HCT116 (cell line): Measurements from ENCODE around the gene GASK1A. TPM values are rescaled to one million over a fixed set of nuclear protein-coding genes. Genes with fewer than 3 reads are reported as not detected.

Source experiments
- ATAC-seq: fragments of 200-7000 bp; cut with Tn5 transposase; 2 replicates; pipeline ENCODE4 v1.9.1; 2020; ENCODE audit warnings: mild to moderate bottlenecking, moderate library complexity
- BruUV-seq: library from RNA; stranded (reverse); fragments of 400-500 nt; replicated peaks from 2 replicates; lab custom pipeline; 2021; lab: Mats Ljungman, UMichigan
- CTCF ChIA-PET: fragments of 300-600 bp; sonication (Branson Sonifier 250); formaldehyde crosslinking; loops from one replicate; lab custom pipeline; 2021; ENCODE audit warnings: antibody characterized with exemption; lab: Charles Lee
- POLR2A ChIA-PET: fragments of 300-600, 350-600 bp; sonication (Branson Sonifier 250); formaldehyde crosslinking; loops from one replicate; lab custom pipeline; 2021; ENCODE audit warnings: antibody characterized with exemption; lab: Charles Lee
- RAD21 ChIA-PET, 2 experiments: fragments of 300-600 bp; sonication (Branson Sonifier 250); formaldehyde crosslinking; loops; one replicate each; lab custom pipeline; 2023; ENCODE audit warnings: low total read pairs in 2 of 2; ENCODE audit not compliant: uncharacterized antibody in 2 of 2, unreplicated experiment in 2 of 2, low non-redundant PET in 1 of 2; lab: Charles Lee
- DNase-seq: peaks from one replicate; pipeline ENCODE4 v3.0.0-alpha.2; 2010; ENCODE audit warnings: low read depth, low spot score
- H2AFZ ChIP-seq: fragments of 200-600 bp; shearing (Covaris generic), sonication (generic); 2 replicates; pipeline ENCODE4 v1.6.1; 2017; ENCODE audit warnings: low read depth, mixed run types, mixed read lengths, antibody characterized with exemption, low read length; ENCODE audit not compliant: poor library complexity, severe bottlenecking
- H3K27ac ChIP-seq: 2 replicates; pipeline ENCODE4 v1.5.1; 2012; ENCODE audit warnings: low read depth, low read length
- H3K27me3 ChIP-seq: fragments of 200-600 bp; sonication (generic); 2 replicates; pipeline ENCODE4 v1.6.1; 2016; ENCODE audit warnings: mixed run types, low read length, mixed read lengths; ENCODE audit not compliant: insufficient read depth
- H3K36me3 ChIP-seq, 2 experiments: fragments of 200-500 bp in 1 of 2; fragments of 200-600 bp in 1 of 2; sonication (Bioruptor generic) in 1 of 2; sonication (generic) in 1 of 2; 2 replicates each; pipeline versions ENCODE4 v1.5.1 to v1.6.1; 2014 to 2016; ENCODE audit warnings: low read length in 2 of 2, inconsistent platforms in 1 of 2, mixed read lengths in 1 of 2, mixed run types in 1 of 2; ENCODE audit not compliant: insufficient read depth in 2 of 2, control insufficient read depth in 1 of 2
- H3K4me1 ChIP-seq, 2 experiments: fragments of 200-600 bp in 1 of 2; sonication (generic) in 1 of 2; 2 replicates each; pipeline versions ENCODE4 v1.5.1 to v1.6.1; 2012 to 2017; ENCODE audit warnings: low read length in 2 of 2, inconsistent platforms in 1 of 2, mild to moderate bottlenecking in 1 of 2, mixed read lengths in 1 of 2, mixed run types in 1 of 2, moderate library complexity in 1 of 2; ENCODE audit not compliant: insufficient read depth in 2 of 2, control insufficient read depth in 1 of 2
- H3K4me2 ChIP-seq: fragments of 200-600 bp; sonication (generic); 2 replicates; pipeline ENCODE4 v1.6.1; 2017; ENCODE audit warnings: mixed run types, low read length, mixed read lengths
- H3K4me3 ChIP-seq, 2 experiments: fragments of 200-600 bp in 1 of 2; sonication (generic) in 1 of 2; replicated peaks in 1 of 2; 2 replicates each; pipeline ENCODE4 v1.5.1; 2011 to 2016; ENCODE audit warnings: low read length in 2 of 2, control low read depth in 1 of 2, low read depth in 1 of 2, mild to moderate bottlenecking in 1 of 2, mixed read lengths in 1 of 2, mixed run types in 1 of 2
- H3K79me2 ChIP-seq: fragments of 200-600 bp; sonication (generic); 2 replicates; pipeline ENCODE4 v1.6.1; 2017; ENCODE audit warnings: mild to moderate bottlenecking, mixed run types, low read length, moderate library complexity, mixed read lengths; ENCODE audit not compliant: insufficient read depth
- H3K9ac ChIP-seq: fragments of 200-600 bp; sonication (generic); 2 replicates; pipeline ENCODE4 v1.6.1; 2016; ENCODE audit warnings: low read length, mixed read lengths
- H3K9me2 ChIP-seq: fragments of 200-600 bp; sonication (generic), shearing (Covaris generic); 2 replicates; pipeline ENCODE4 v1.6.1; 2017; ENCODE audit warnings: mixed run types, mild to moderate bottlenecking, moderate library complexity; ENCODE audit not compliant: insufficient read depth
- H3K9me3 ChIP-seq, 2 experiments: fragments of 200-500 bp in 1 of 2; fragments of 200-600 bp in 1 of 2; sonication (Bioruptor generic) in 1 of 2; sonication (generic) in 1 of 2; 2 replicates each; pipeline ENCODE4 v1.6.1; 2014 to 2017; ENCODE audit warnings: low read length in 2 of 2, mixed read lengths in 2 of 2, inconsistent platforms in 1 of 2, low read depth in 1 of 2, mild to moderate bottlenecking in 1 of 2, mixed run types in 1 of 2, moderate library complexity in 1 of 2; ENCODE audit not compliant: control insufficient read depth in 1 of 2, insufficient read depth in 1 of 2
- H4K20me1 ChIP-seq: fragments of 200-600 bp; sonication (generic), shearing (Covaris generic); 2 replicates; pipeline ENCODE4 v1.6.1; 2017; ENCODE audit warnings: mixed run types, mild to moderate bottlenecking, moderate library complexity; ENCODE audit not compliant: insufficient read depth
- CEBPB ChIP-seq: IDR thresholded peaks from 2 replicates; pipeline ENCODE4 v1.6.1; 2012; ENCODE audit warnings: low read depth
- CTCF ChIP-seq, 3 experiments: fragments of 200-600 bp in 1 of 3; sonication (generic) in 1 of 3; IDR thresholded peaks in 2 of 3; conservative IDR thresholded peaks in 1 of 3; 2 replicates each; pipeline ENCODE4 v1.5.1; 2012 to 2017; ENCODE audit warnings: low read depth in 2 of 3, low read length in 2 of 3, antibody characterized with exemption in 1 of 3, borderline replicate concordance in 1 of 3, control low read depth in 1 of 3, mild to moderate bottlenecking in 1 of 3, mixed read lengths in 1 of 3, mixed run types in 1 of 3, moderate library complexity in 1 of 3; ENCODE audit not compliant: insufficient read depth in 1 of 3
- EGR1 ChIP-seq: IDR thresholded peaks from 2 replicates; pipeline ENCODE4 v1.6.1; 2012; ENCODE audit warnings: low read depth
- ELF1 ChIP-seq: IDR thresholded peaks from 2 replicates; pipeline ENCODE4 v1.6.1; 2012; ENCODE audit warnings: low read depth, borderline replicate concordance
- EZH2 ChIP-seq: fragments of 200-600 bp; sonication (generic); IDR thresholded peaks from 2 replicates; pipeline ENCODE4 v1.6.1; 2017; ENCODE audit warnings: antibody characterized with exemption, mixed run types
- FOSL1 ChIP-seq: IDR thresholded peaks from 2 replicates; pipeline ENCODE4 v1.6.1; 2012; ENCODE audit warnings: low read depth
- JUND ChIP-seq: IDR thresholded peaks from 2 replicates; pipeline ENCODE4 v1.6.1; 2012
- POLR2A ChIP-seq: IDR thresholded peaks from 2 replicates; pipeline ENCODE4 v1.7.0; 2011; ENCODE audit warnings: borderline replicate concordance; ENCODE audit not compliant: insufficient read depth, insufficient read length; ENCODE audit errors: extremely low read depth
- POLR2AphosphoS5 ChIP-seq: IDR thresholded peaks from 2 replicates; pipeline ENCODE4 v1.6.1; 2011; ENCODE audit warnings: mild to moderate bottlenecking, low read depth, low read length, moderate library complexity
- RAD21 ChIP-seq: IDR thresholded peaks from 2 replicates; pipeline ENCODE4 v1.6.1; 2012; ENCODE audit warnings: low read depth, mild to moderate bottlenecking
- REST ChIP-seq: IDR thresholded peaks from 2 replicates; pipeline ENCODE4 v1.6.1; 2012; ENCODE audit warnings: low read depth
- SIN3A ChIP-seq: IDR thresholded peaks from 2 replicates; pipeline ENCODE4 v1.6.1; 2012; ENCODE audit warnings: low read depth
- SP1 ChIP-seq: IDR thresholded peaks from 2 replicates; pipeline ENCODE4 v1.6.1; 2012; ENCODE audit warnings: low read depth
- SRF ChIP-seq: IDR thresholded peaks from 2 replicates; pipeline ENCODE4 v1.6.1; 2012; ENCODE audit warnings: low read depth
- TCF7L2 ChIP-seq: IDR thresholded peaks from 2 replicates; pipeline ENCODE4 v1.7.0; 2011; ENCODE audit warnings: borderline replicate concordance, inconsistent platforms; ENCODE audit not compliant: insufficient read depth, insufficient read length; ENCODE audit errors: extremely low read depth
- YY1 ChIP-seq: IDR thresholded peaks from 2 replicates; pipeline ENCODE4 v1.6.1; 2011; ENCODE audit warnings: low read length, low read depth, moderate library complexity, mild to moderate bottlenecking; ENCODE audit not compliant: insufficient replicate concordance; ENCODE audit errors: extremely low read depth
- ZFX ChIP-seq: fragments of 450-650 bp; IDR thresholded peaks from 2 replicates; pipeline ENCODE4 v1.6.1; 2017
- ZNF274 ChIP-seq: fragments of 200-500 bp; sonication (Bioruptor generic); IDR thresholded peaks from 2 replicates; pipeline ENCODE4 v1.6.1; 2014; ENCODE audit warnings: mild to moderate bottlenecking, low read depth, low read length, inconsistent platforms
- intact Hi-C: fragments of 100-400 bp; cut with micrococcal nuclease; formaldehyde crosslinking; loops from 2 replicates; pipeline ENCODE4 v1.10.0; 2022
- total RNA-seq: library from RNA; stranded (reverse); gene quantifications from one replicate; pipeline ENCODE4 v1.2.1, GENCODE V29; 2021; ENCODE audit not compliant: unreplicated experiment
- TF ChIP-seq, protein P1 (sequence below): IDR thresholded peaks from 2 replicates; pipeline ENCODE4 v1.6.1; 2012
- TF ChIP-seq, protein P2 (sequence below): IDR thresholded peaks from 2 replicates; pipeline ENCODE4 v1.6.1; 2011; ENCODE audit warnings: mild to moderate bottlenecking, low read length, moderate library complexity; ENCODE audit not compliant: insufficient replicate concordance; ENCODE audit errors: extremely low read depth

Gene GASK1A
- total RNA-seq, 1 experiment from 2014 or later, result 1.0 TPM

DNA sequence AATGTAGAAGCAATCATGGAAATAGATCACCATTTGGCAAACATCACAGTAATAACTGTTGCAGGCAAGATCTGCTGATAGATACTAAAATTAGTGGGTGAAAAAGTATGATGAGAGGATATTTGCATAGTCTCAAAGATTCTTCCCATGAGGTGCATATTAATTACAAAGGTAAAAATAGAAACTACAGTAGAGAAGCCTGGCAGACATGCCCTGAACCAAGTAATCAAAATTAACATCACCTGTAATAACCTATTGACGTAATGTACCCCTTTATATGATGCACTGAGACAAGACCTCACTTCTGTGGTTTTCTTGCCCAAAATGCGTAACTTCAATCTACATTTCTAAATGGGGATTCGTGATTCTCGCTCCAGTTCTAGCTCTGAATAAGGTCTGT, 112.4 kb downstream of the GASK1A start:
- Histone ChIP-seq H4K20me1 (no peaks in the 10 kb centered on the region), H3K27me3 (no peaks in the 10 kb centered on the region), H3K79me2 (peaks cover 49% of the 10 kb centered on the region), H3K9ac (no peak overlapping the region), H3K9me3 (no peaks in the 10 kb centered on the region), H2AFZ (no peak overlapping the region), H3K4me2 (no peak overlapping the region), H3K27ac (no peak overlapping the region), H3K4me1 (no peaks in the 10 kb centered on the region), H3K4me3 (no peak overlapping the region), H3K9me2 (no peaks in the 10 kb centered on the region), H3K36me3 (no peaks in the 10 kb centered on the region)
- BruUV-seq, result no TSS peak
- intact Hi-C loops, result no loop called here
- CTCF ChIA-PET, result interaction anchor here (1.0 to 1.4 kb wide), 2 partner anchors 20 to 130 kb away, joined by 3 to 5 read pairs; no protein-coding TSS in a partner anchor
- DNase-seq (no peak), ATAC-seq (no peak)
- POLR2A ChIA-PET, result no interaction called here
- RAD21 ChIA-PET, result no interaction called here
- TF ChIP-seq, protein P1, sequence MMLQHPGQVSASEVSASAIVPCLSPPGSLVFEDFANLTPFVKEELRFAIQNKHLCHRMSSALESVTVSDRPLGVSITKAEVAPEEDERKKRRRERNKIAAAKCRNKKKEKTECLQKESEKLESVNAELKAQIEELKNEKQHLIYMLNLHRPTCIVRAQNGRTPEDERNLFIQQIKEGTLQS, result no peak
- no peak for TF ChIP-seq YY1
- TF ChIP-seq JUND, result no peak
- no peak for TF ChIP-seq SIN3A
- no peak for TF ChIP-seq ZFX
- TF ChIP-seq POLR2A, result no peak
- no peak for TF ChIP-seq ELF1
- TF ChIP-seq CTCF (IDR thresholded peaks at IDR 0.05 in 2 of 3, conservative IDR thresholded peaks at IDR 0.05 in 1 of 3; ENCODE audit: borderline replicate concordance in 1 of 3, insufficient read depth in 1 of 3, low read depth in 2 of 3, low read length in 2 of 3), result no peak
- TF ChIP-seq POLR2AphosphoS5, result no peak
- TF ChIP-seq ZNF274, result no peak
- no peak for TF ChIP-seq FOSL1
- TF ChIP-seq EZH2, result no peak
- TF ChIP-seq CEBPB, result no peak
- TF ChIP-seq EGR1, result no peak
- no peak for TF ChIP-seq SP1
- no peak for TF ChIP-seq SRF
- no peak for TF ChIP-seq REST
- TF ChIP-seq RAD21, result no peak
- TF ChIP-seq, protein P2, sequence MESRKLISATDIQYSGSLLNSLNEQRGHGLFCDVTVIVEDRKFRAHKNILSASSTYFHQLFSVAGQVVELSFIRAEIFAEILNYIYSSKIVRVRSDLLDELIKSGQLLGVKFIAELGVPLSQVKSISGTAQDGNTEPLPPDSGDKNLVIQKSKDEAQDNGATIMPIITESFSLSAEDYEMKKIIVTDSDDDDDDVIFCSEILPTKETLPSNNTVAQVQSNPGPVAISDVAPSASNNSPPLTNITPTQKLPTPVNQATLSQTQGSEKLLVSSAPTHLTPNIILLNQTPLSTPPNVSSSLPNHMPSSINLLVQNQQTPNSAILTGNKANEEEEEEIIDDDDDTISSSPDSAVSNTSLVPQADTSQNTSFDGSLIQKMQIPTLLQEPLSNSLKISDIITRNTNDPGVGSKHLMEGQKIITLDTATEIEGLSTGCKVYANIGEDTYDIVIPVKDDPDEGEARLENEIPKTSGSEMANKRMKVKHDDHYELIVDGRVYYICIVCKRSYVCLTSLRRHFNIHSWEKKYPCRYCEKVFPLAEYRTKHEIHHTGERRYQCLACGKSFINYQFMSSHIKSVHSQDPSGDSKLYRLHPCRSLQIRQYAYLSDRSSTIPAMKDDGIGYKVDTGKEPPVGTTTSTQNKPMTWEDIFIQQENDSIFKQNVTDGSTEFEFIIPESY, result no peak
- no peak for TF ChIP-seq TCF7L2
